Measurements from ENCODE around the gene SAMD9L. TPM values are rescaled to one million over a fixed set of nuclear protein-coding genes. Genes with fewer than 3 reads are reported as not detected.

SAMD9L gene
- total RNA-seq, 4 donors from 2014 or later = 10.3 to 19.0 (median 13.3) TPM

DNA sequence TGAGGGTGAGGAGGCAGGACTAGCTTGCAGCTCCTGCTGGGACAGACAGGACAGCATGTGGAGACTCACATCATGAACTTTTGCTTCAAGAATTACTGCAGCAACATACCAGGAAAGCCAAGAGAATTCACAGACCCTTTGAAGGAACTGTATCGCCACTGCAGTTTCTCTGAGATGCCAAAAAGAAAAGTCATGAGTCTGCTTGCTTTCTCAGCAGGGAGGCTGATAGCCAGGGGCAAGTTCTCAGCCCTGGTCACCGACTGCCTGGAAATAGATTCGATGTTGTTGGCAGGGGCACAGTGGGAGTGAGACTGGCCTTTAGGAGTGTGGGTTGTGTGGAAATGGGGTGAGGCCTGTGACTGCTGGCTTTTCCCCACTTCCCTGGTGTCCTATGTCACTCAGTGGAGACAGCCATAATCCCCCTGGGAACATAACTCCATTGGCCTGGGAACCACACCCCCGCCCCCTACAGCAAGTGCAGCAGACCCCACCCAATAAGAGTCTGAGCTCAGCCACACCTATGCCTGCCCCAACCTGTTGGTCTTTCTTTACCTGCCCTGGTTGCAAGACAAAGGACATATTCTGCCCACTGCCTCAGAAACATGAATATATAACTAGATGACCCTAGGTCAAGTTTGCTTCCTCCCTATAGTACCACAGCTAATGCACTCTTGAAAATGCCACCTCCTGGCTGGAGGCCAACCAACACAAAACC lies 28.8 kb downstream of the SAMD9L start:
- no peaks in the 10 kb centered on the region for H3K27me3 ChIP-seq
- peaks cover 0 to 26% (median 0%) of the 10 kb centered on the region in 3 donors for H3K36me3 ChIP-seq
- H3K27ac ChIP-seq = no peak overlapping the region
- no peak for DNase-seq (ENCODE audit: low spot score in 2 of 2)
- peaks cover 0 to 22% (median 0%) of the 10 kb centered on the region in 4 donors for H3K9me3 ChIP-seq
- no peak overlapping the region for H3K4me3 ChIP-seq
- no peak for TF ChIP-seq POLR2A (IDR thresholded peaks at IDR 0.05)
- TF ChIP-seq, protein P1, sequence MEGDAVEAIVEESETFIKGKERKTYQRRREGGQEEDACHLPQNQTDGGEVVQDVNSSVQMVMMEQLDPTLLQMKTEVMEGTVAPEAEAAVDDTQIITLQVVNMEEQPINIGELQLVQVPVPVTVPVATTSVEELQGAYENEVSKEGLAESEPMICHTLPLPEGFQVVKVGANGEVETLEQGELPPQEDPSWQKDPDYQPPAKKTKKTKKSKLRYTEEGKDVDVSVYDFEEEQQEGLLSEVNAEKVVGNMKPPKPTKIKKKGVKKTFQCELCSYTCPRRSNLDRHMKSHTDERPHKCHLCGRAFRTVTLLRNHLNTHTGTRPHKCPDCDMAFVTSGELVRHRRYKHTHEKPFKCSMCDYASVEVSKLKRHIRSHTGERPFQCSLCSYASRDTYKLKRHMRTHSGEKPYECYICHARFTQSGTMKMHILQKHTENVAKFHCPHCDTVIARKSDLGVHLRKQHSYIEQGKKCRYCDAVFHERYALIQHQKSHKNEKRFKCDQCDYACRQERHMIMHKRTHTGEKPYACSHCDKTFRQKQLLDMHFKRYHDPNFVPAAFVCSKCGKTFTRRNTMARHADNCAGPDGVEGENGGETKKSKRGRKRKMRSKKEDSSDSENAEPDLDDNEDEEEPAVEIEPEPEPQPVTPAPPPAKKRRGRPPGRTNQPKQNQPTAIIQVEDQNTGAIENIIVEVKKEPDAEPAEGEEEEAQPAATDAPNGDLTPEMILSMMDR (IDR thresholded peaks at IDR 0.05) = no peak
- no peak for TF ChIP-seq EP300 (IDR thresholded peaks at IDR 0.05)
- 78 to 80% methylated on average over 4 of the region's 4 CpGs for WGBS, 2 donors
- H3K4me1 ChIP-seq = peaks cover 0 to 37% (median 11%) of the 10 kb centered on the region in 4 donors

DNA sequence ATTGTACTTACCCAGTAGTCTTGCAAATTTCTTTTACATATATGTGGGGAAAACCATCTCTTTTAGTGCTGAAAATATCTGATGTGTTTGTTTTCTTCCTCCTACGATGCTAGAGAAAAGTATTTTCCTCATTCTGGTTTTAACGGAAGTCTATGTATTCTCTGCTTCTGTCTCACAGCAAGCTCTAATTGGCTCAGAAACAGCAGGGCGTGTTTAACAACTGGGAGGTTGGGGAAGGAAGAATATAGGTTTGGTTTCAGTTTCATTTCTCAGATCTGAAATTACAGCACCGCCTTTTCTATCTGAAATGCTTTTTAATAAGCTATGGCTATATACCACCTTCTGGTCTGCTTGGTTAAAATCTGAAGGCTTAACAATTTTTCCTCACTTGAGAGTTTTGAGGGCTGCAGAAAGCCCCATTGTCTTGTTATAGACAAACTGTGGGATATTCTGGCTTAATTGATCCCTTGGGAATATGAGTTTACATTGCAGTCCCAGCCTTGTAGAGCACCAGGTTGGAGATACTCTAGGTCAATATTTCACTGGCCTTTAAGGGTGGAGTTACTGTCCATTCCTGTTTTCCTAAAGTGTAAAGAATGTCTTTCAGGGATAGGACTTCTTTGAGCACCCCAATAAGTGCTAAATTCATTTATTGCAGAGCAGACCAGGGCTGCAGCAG lies 30.2 kb downstream of the SAMD9L start, which contains the start of gene SAMD9:
Gene SAMD9, minus strand, starts transcription at position 128 of the 679 bp plus-strand sequence. CDS start 11,882 bp downstream, outside the sequence.
- Histone ChIP-seq H3K4me3 (peak within 1 kb of the TSS; percentile 28 to 53 (median 42)), H3K27me3 (no peaks in the 10 kb centered on the region), H3K9me3 (peaks cover 0 to 27% (median 0%) of the 10 kb centered on the region in 4 donors), H3K36me3 (peaks cover 0 to 39% (median 0%) of the 10 kb centered on the region in 3 donors), H3K4me1 (peaks cover 0 to 37% (median 11%) of the 10 kb centered on the region in 4 donors), H3K27ac (peak within 1 kb of the TSS; percentile 57 to 81 (median 70))
- TF ChIP-seq POLR2A (IDR thresholded peaks at IDR 0.05) = peak in 1 of 2 donors; percentile 13
- TF ChIP-seq EP300 (IDR thresholded peaks at IDR 0.05) = peak in 1 of 2 donors; percentile 53
- TF ChIP-seq, protein P1 (IDR thresholded peaks at IDR 0.05) = no peak
- DNase-seq (ENCODE audit: low spot score in 2 of 2) = peak in 1 of 2 donors; percentile 60
- 3 to 5% methylated on average over 4 of the region's 4 CpGs for WGBS, 2 donors

DNA sequence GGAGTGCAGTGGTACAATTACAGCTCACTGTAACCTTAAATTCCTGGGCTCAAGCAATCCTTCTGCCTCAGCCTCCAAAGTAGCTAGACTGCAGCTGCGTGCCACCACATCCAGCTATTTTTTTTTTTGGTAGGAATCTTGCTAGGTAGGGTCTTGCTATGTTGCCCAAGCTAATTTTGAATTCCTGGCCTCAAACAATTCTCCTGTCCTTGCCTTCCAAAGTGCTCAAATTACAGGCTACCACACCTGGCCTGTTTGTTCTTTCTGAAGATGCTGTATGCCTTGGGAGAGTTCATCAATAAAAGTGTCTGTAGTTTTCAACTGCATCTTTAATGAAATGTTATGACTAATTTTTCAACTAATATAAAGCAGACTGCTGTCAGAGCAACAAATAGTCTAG lies 30.9 kb downstream of the SAMD9L start:
- Histone ChIP-seq H3K4me1 (peaks cover 0 to 37% (median 11%) of the 10 kb centered on the region in 4 donors), H3K4me3 (peak overlapping the region; percentile 28 to 53 (median 42)), H3K27ac (peak overlapping the region in 3 of 4 donors; percentile 64 to 81 (median 77)), H3K9me3 (peaks cover 0 to 33% (median 1%) of the 10 kb centered on the region in 4 donors), H3K27me3 (no peaks in the 10 kb centered on the region), H3K36me3 (peaks cover 0 to 44% (median 0%) of the 10 kb centered on the region in 3 donors)
- TF ChIP-seq POLR2A (IDR thresholded peaks at IDR 0.05) = no peak
- TF ChIP-seq, protein P1 (IDR thresholded peaks at IDR 0.05) = no peak
- TF ChIP-seq EP300 (IDR thresholded peaks at IDR 0.05) = no peak
- DNase-seq (ENCODE audit: low spot score in 2 of 2) = no peak
- 18 to 26% methylated on average over 1 of the region's 1 CpG for WGBS, 2 donors

DNA sequence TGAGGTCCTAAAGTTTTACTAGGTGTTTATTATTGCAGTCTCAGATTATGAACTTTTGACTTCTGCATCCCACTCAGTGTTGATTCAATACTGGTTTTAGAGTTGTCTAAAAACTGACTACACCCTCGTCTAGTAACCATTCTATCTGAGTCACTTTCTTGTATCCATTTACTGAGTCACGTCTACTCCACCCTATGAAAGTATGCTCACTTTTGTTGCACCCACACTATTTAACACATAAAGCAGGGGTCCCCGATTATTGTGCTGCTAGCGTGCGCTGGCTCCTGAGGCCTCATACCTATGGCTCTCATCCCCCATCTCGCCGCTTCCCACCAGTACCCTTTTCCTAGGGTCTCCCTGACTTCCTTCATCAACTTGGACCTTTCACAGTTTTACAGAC lies 32.4 kb downstream of the SAMD9L start:
- Histone ChIP-seq H3K27ac (no peak overlapping the region), H3K4me1 (peaks cover 0 to 37% (median 11%) of the 10 kb centered on the region in 4 donors), H3K9me3 (peaks cover 0 to 32% (median 7%) of the 10 kb centered on the region in 4 donors), H3K36me3 (peaks cover 0 to 47% (median 0%) of the 10 kb centered on the region in 3 donors), H3K4me3 (no peak overlapping the region), H3K27me3 (no peaks in the 10 kb centered on the region)
- 77 to 80% methylated on average over 7 of the region's 7 CpGs for WGBS, 2 donors
- DNase-seq (ENCODE audit: low spot score in 2 of 2) = no peak
- TF ChIP-seq EP300 (IDR thresholded peaks at IDR 0.05) = no peak
- TF ChIP-seq POLR2A (IDR thresholded peaks at IDR 0.05) = no peak
- TF ChIP-seq, protein P1 (IDR thresholded peaks at IDR 0.05) = no peak
